ENCODE measurements around the gene ITIH1.

GRCh38 chr3:52739730-52740129 lies 37.7 kb upstream of the ITIH1 start:
- TF ChIP-seq CTCF (IDR thresholded peaks at IDR 0.05; ENCODE audit: low read length), result no peak
- TF ChIP-seq EZH2phosphoT487 (IDR thresholded peaks at IDR 0.05; ENCODE audit: low read length), result no peak

All from MM.1S (cell line).